IMR-90 (cell line): ENCODE measurements around the gene FOXP1. TPM values are rescaled to one million over a fixed set of nuclear protein-coding genes. Genes with fewer than 3 reads are reported as not detected.

Experiments used
- ATAC-seq: fragments of 200-7000 bp; cut with Tn5 transposase; 2 replicates; pipeline ENCODE4 v1.9.1; 2020; ENCODE audit warnings: low read depth, mild to moderate bottlenecking, moderate library complexity
- BruUV-seq: library from RNA; stranded (reverse); fragments of 400-500 nt; replicated peaks from 2 replicates; lab custom pipeline; 2021; lab: Mats Ljungman, UMichigan
- CTCF ChIA-PET: fragments of 300-600 bp; formaldehyde crosslinking; extraction: SDS; loops from one replicate; lab custom pipeline; 2021; ENCODE audit warnings: antibody characterized with exemption; lab: Yijun Ruan, JAX
- POLR2A ChIA-PET: fragments of 300-600 bp; sonication (Branson Sonifier 250); formaldehyde crosslinking; loops from one replicate; lab custom pipeline; 2022; ENCODE audit warnings: antibody characterized with exemption; ENCODE audit not compliant: unreplicated experiment; lab: Charles Lee
- DNase-seq: peaks from one replicate; pipeline ENCODE4 v3.0.0; 2013
- H2AFZ ChIP-seq: replicated peaks from 2 replicates; pipeline ENCODE3; 2013; ENCODE audit warnings: low read length, mild to moderate bottlenecking; ENCODE audit not compliant: poor library complexity
- H2AK5ac ChIP-seq: 2 replicates; pipeline ENCODE4 v1.6.1; 2013; ENCODE audit warnings: low read depth, low read length, inconsistent platforms
- H2AK9ac ChIP-seq: replicated peaks from 2 replicates; pipeline ENCODE3; 2013; ENCODE audit warnings: mild to moderate bottlenecking, low read depth, low read length, moderate library complexity; ENCODE audit not compliant: poor library complexity
- H2BK120ac ChIP-seq: 2 replicates; pipeline ENCODE4 v1.6.1; 2013; ENCODE audit warnings: low read depth, low read length, inconsistent platforms
- H2BK15ac ChIP-seq: 3 replicates; pipeline ENCODE4 v1.6.1; 2013; ENCODE audit warnings: low read depth, low read length, inconsistent platforms
- H2BK20ac ChIP-seq: 2 replicates; pipeline ENCODE4 v1.6.1; 2013; ENCODE audit warnings: low read depth, mild to moderate bottlenecking, inconsistent platforms, low read length, moderate library complexity
- H2BK5ac ChIP-seq: 2 replicates; pipeline ENCODE4 v1.6.1; 2013; ENCODE audit warnings: mild to moderate bottlenecking, low read depth, low read length, inconsistent platforms; ENCODE audit not compliant: poor library complexity, severe bottlenecking
- H3K14ac ChIP-seq: replicated peaks from 2 replicates; pipeline ENCODE4 v1.6.1; 2013; ENCODE audit warnings: low read depth, low read length, inconsistent platforms
- H3K18ac ChIP-seq: 2 replicates; pipeline ENCODE4 v1.6.1; 2013; ENCODE audit warnings: low read depth, low read length, control low read depth
- H3K23ac ChIP-seq: 2 replicates; pipeline ENCODE4 v1.6.1; 2013; ENCODE audit warnings: low read depth, low read length, inconsistent platforms
- H3K27ac ChIP-seq: 2 replicates; pipeline ENCODE4 v1.5.1; 2013; ENCODE audit warnings: mild to moderate bottlenecking, control low read depth, low read length; ENCODE audit not compliant: insufficient read depth
- H3K27me3 ChIP-seq: 2 replicates; pipeline ENCODE4 v1.6.1; 2013; ENCODE audit warnings: low read length; ENCODE audit not compliant: control insufficient read depth, insufficient read depth
- H3K36me3 ChIP-seq: 2 replicates; pipeline ENCODE4 v1.6.1; 2013; ENCODE audit warnings: low read length, mixed read lengths; ENCODE audit not compliant: control insufficient read depth, insufficient read depth
- H3K4ac ChIP-seq: 2 replicates; pipeline ENCODE4 v1.6.1; 2013; ENCODE audit warnings: low read depth, low read length, inconsistent platforms
- H3K4me1 ChIP-seq: 2 replicates; pipeline ENCODE4 v1.6.1; 2013; ENCODE audit warnings: low read length, mixed read lengths; ENCODE audit not compliant: control insufficient read depth, insufficient read depth
- H3K4me2 ChIP-seq: 2 replicates; pipeline ENCODE4 v1.6.1; 2013; ENCODE audit warnings: low read depth, mild to moderate bottlenecking, control low read depth, low read length, moderate library complexity
- H3K4me3 ChIP-seq: 2 replicates; pipeline ENCODE4 v1.5.1; 2013; ENCODE audit warnings: low read depth, mild to moderate bottlenecking, control low read depth, low read length, moderate library complexity; ENCODE audit not compliant: insufficient read depth
- H3K56ac ChIP-seq: 2 replicates; pipeline ENCODE4 v1.6.1; 2013; ENCODE audit warnings: low read length, inconsistent platforms; ENCODE audit not compliant: insufficient read depth; ENCODE audit errors: extremely low read depth
- H3K79me1 ChIP-seq, 2 experiments: 2 replicates each; pipeline ENCODE4 v1.6.1; 2013; ENCODE audit warnings: low read length in 2 of 2, inconsistent platforms in 1 of 2, low read depth in 1 of 2
- H3K9ac ChIP-seq: 2 replicates; pipeline ENCODE4 v1.6.1; 2013; ENCODE audit warnings: low read depth, low read length, control low read depth
- H3K9me1 ChIP-seq: 2 replicates; pipeline ENCODE4 v1.6.1; 2013; ENCODE audit warnings: low read length, inconsistent platforms; ENCODE audit not compliant: insufficient read depth
- H3K9me3 ChIP-seq: 2 replicates; pipeline ENCODE4 v1.6.1; 2013; ENCODE audit warnings: low read length; ENCODE audit not compliant: control insufficient read depth, insufficient read depth
- H4K20me1 ChIP-seq: 2 replicates; pipeline ENCODE4 v1.6.1; 2013; ENCODE audit warnings: low read length, inconsistent platforms; ENCODE audit not compliant: insufficient read depth
- H4K5ac ChIP-seq: 2 replicates; pipeline ENCODE4 v1.6.1; 2013; ENCODE audit warnings: mild to moderate bottlenecking, low read depth, low read length, control low read depth
- H4K8ac ChIP-seq, 2 experiments: 2 replicates each; pipeline ENCODE4 v1.6.1; 2013; ENCODE audit warnings: low read depth in 2 of 2, low read length in 2 of 2, control low read depth in 1 of 2, inconsistent platforms in 1 of 2
- H4K91ac ChIP-seq: 2 replicates; pipeline ENCODE4 v1.6.1; 2013; ENCODE audit warnings: low read depth, low read length, inconsistent platforms; ENCODE audit not compliant: insufficient read depth
- CTCF ChIP-seq: conservative IDR thresholded peaks from 2 replicates; pipeline ENCODE4 v1.5.1; 2012; ENCODE audit warnings: mild to moderate bottlenecking, low read depth, low read length, improper control_type of control experiment
- MAZ ChIP-seq: IDR thresholded peaks from 2 replicates; pipeline ENCODE4 v1.6.1; 2012; ENCODE audit warnings: low read depth, mild to moderate bottlenecking, low read length, improper control_type of control experiment, moderate library complexity, borderline replicate concordance
- SMC3 ChIP-seq: fragments of 150-350 bp; IDR thresholded peaks from 2 replicates; pipeline ENCODE4 v1.6.1; 2016; ENCODE audit warnings: low read depth, mild to moderate bottlenecking, antibody characterized with exemption, low read length, moderate library complexity
- WGBS, 2 experiments: methylation state at CpG; one replicate each; pipeline versions ENCODE4 v1.1.5 to v1.1.7; 2013; ENCODE audit warnings: missing lambda C conversion rate in 2 of 2; ENCODE audit not compliant: insufficient read length in 1 of 2; ENCODE audit errors: extremely low coverage in 2 of 2; 5-methylcytosine and 5-hydroxymethylcytosine counted together
- dilution Hi-C: fragments of 300-500 bp; cut with HindIII; formaldehyde crosslinking; loops from one replicate; pipeline ENCODE4 v1.14.3; 2018; ENCODE audit warnings: low sequenced_read_pairs; ENCODE audit not compliant: unreplicated experiment
- in situ Hi-C: fragments of 300-500 bp; cut with MboI; formaldehyde crosslinking; loops from 3 replicates; pipeline ENCODE4 v1.14.3; 2019; ENCODE audit warnings: low sequenced_read_pairs, inconsistent platforms, mixed read lengths
- intact Hi-C: fragments of 100-400 bp; cut with micrococcal nuclease; formaldehyde crosslinking; loops from 2 replicates; pipeline ENCODE4 v1.10.0; 2022
- polyA plus RNA-seq, 3 experiments: library from polyadenylated mRNA; depleted of rRNA; stranded (reverse); fragments of >200 nt; gene quantifications; 2 replicates each; pipeline ENCODE4 v1.2.3, GENCODE V29; 2012; ENCODE audit warnings: low replicate concordance in 1 of 3
- total RNA-seq: library from RNA; depleted of rRNA; stranded (reverse); fragments of >200 nt; gene quantifications from 2 replicates; pipeline ENCODE4 v1.2.3, GENCODE V29; 2012

Gene FOXP1
- total and polyA plus RNA-seq, 2 of the 4 experiments (the other 2 are of a cell fraction): 37.0 to 132 TPM

- Histone ChIP-seq H3K14ac (no peak overlapping the region), H4K20me1 (no peaks in the 10 kb centered on the region), H2AK5ac (no peak overlapping the region), H3K4me1 (no peaks in the 10 kb centered on the region; the same call in 1 of the 2 replicates), H2AK9ac (no peak overlapping the region), H2AFZ (no peak overlapping the region), H2BK5ac (no peak overlapping the region), H3K27me3 (no peaks in the 10 kb centered on the region), H3K4ac (no peak overlapping the region), H3K23ac (no peak overlapping the region), H2BK20ac (no peak overlapping the region), H3K36me3 (no peaks in the 10 kb centered on the region), H3K9me3 (no peaks in the 10 kb centered on the region), H4K8ac (no peak overlapping the region), H3K9ac (no peak overlapping the region), H3K9me1 (0 out of 2 replicates have a peak, but pooled peaks cover 3% of the 10 kb centered on the region), H3K79me1 (peaks cover 7 to 13% of the 10 kb centered on the region in 2 experiments; a peak in 3 of 4 replicates), H3K27ac (no peak overlapping the region), H3K4me2 (no peak overlapping the region), H3K56ac (no peak overlapping the region), H4K5ac (no peak overlapping the region), H4K91ac (no peak overlapping the region), H3K18ac (no peak overlapping the region), H2BK15ac (no peak overlapping the region), H3K4me3 (no peak overlapping the region), H2BK120ac (no peak overlapping the region)
- no peak for ATAC-seq
- WGBS, 2 experiments: 100% methylated on average over 1 of the region's 7 CpGs; no CpG with 5 or more reads in 1 of the 2 experiments
- intact Hi-C loops: no loop called here
- no peak for TF ChIP-seq SMC3
- no peak for TF ChIP-seq MAZ
- no peak for TF ChIP-seq CTCF
- no peak for DNase-seq
- in situ Hi-C loops: no loop called here
- ChIA-PET CTCF (interaction anchor here (0.6 kb wide), 1 partner anchor 15 kb away, joined by 3 read pairs; no protein-coding TSS in a partner anchor), POLR2A (no interaction called here)
- dilution Hi-C loops: no loop called here
- BruUV-seq: no TSS peak
These were observed 288.6 kb downstream of the FOXP1 start for GRCh38 chr3:71294919-71295318.
